HG02938 (cell line): Measurements from ENCODE around the gene RIIAD1.
A peak's percentile ranks its signal among the peaks of the same experiment; 100 is the strongest.
"Not testable (repeated sequence)": the region's sequence is repeated elsewhere in the genome, so short reads cannot be mapped to it uniquely, and the experiment has no call there.

ENCODE experiments used
- ATAC-seq: cut with Tn5 transposase; IDR thresholded peaks from one replicate; pipeline ENCODE4 v1.9.1; 2021; ENCODE audit warnings: mild to moderate bottlenecking, moderate library complexity; ENCODE audit not compliant: unreplicated experiment

The RIIAD1 gene

GRCh38 chr1:151729966-151730291 is 8.6 kb downstream of the RIIAD1 start:
- ATAC-seq: no peak

GRCh38 chr1:151733126-151733525 is 11.8 kb downstream of the RIIAD1 start:
- ATAC-seq: no peak

DNA sequence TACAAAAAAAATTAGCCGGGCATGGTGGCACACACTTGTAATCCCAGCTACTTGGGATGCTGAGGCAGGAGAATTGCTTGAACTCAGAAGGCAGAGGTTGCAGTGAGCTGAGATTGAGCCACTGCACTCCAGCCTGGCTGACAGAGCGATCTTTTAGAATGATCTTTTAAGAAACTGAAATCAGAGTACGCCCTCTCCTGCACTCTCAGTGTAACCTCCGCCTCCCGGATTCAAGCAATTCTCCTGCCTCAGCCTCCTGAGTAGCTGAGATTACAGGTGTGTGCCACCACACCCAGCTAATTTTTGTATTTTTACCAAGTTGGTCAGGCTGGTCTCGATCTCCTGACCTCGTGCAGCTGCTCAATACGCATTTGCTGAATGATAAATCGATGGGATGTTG is 12.7 kb downstream of the RIIAD1 start:
- not testable (repeated sequence) for ATAC-seq

GRCh38 chr1:151737026-151737425 is 15.7 kb downstream of the RIIAD1 start:
- ATAC-seq: no peak

DNA sequence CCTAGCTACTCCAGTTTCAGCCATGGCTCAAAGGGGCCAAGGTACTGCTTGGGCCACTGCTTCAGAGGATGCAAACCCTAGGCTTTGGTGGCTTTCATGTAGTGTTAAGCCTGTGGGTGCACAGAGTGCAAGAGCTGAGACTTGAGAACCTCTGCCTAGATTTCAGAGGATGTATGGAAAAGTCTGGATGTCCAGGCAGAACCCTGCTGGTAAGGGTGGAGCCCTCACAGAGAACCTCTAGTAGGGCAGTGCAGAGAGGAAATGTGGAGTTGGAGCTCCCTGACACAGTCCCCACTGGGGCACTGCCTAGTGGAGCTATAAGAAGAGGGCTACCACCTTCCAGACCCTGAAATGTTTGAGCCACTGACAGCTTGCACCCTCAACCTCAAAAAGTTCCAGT is 16.2 kb downstream of the RIIAD1 start:
- no peak for ATAC-seq

DNA sequence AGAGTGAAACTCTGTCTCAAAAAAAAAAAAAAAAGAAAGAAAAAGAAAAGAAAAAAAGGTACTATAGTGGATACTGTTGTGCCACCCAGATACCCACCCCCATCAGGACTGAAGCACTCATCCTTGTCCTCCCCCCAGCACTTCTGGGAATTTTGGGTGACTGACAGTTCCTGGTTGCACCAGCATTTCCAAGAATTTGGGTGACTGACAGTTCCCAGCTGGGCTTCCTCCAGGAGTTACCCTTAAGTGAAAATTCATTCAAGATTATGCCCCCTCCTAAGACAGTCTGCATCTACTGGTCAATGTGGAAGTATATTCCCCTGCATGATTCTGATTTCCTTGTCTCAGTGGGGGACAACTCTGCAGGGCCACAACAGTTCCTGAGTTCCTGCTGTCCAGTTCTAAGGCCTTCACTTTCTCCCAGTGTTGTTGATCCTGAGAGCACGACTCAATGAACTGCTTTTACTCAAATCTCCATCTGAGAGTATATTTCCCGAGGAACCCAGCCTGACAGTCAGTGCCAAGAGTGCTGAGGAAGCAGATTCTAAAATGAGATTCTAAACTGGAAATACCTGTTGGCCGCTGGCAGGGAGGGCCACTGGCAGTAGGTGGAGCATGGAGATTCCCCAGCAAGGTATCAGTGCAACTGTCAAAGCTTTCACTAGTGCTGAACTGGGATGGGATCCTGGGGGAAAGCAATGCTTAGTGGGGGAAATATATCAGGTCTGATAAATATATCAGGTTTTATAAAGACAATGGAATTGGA is 18.5 kb downstream of the RIIAD1 start:
- no peak for ATAC-seq

DNA sequence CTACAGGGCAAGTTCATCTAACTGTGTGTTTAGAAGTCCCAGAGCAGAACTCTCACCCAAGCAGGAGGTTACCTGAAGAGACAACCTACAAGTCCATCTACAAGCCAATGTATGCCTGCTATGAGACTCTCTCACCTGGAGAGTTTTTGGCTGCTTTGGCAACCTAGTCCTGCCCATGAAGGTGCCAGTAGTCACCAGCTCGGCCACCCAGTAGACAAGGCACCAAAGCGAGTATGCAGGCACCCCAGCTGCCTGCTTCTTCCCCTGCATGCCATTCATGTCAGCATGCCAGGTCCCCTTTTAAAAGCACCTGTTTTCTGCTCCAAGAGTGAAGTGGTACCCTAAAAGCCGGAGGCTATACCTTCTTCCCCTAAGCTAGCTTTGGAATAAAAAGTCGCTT is 20.2 kb downstream of the RIIAD1 start:
- no peak for ATAC-seq

DNA sequence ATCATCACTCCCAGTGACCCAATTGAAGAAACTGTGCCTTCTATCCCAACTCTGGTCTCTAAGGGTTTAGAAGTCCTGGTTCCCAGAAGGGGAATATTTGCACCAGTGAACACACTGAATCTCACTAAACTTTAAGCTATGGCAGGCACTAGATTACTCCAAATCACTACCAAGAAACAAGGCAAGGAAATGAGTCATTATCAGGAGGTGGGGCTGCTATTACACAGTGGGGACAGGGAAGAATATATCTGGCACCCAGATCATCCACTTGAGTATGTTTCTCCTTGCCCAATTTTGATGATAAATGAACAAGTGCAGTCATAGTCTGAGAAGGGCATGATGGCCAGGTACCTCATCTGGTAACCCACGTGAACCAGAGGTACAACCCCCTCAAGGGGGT is 35.0 kb downstream of the RIIAD1 start:
- ATAC-seq: no peak

DNA sequence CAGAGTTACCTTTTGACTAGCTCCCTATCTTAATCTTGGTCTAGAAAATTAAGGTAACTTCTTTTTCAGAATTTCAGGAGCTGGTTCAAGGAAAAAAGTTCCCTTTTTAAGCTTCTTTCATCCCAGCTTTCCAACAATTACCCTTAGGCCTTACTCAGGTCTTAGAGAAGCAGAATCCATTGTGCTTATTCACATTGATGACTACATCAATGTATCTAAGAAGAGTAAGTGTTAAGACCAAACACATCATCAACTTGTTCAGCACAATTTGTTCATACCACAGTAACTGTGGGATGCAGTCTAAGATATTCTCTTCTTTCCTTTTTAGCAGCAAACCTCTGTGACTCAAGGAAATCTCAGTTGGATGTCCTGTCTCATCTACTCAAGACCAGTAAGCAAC is 37.9 kb downstream of the RIIAD1 start:
- no peak for ATAC-seq

- no peak for ATAC-seq
Observed at GRCh38 chr1:151760597-151761385, 39.5 kb downstream of the RIIAD1 start.

- ATAC-seq: peak; percentile 76
Observed at GRCh38 chr1:151762941-151763921, 41.9 kb downstream of the RIIAD1 start, which contains the start of gene MRPL9. TSS of gene MRPL9 (minus strand) at chr1:151763496. CDS start at chr1:151763479, 17 bp downstream.

GRCh38 chr1:151763990-151764389 is 42.7 kb downstream of the RIIAD1 start:
- no peak for ATAC-seq

GRCh38 chr1:151768351-151769066 is 47.2 kb downstream of the RIIAD1 start:
- ATAC-seq: not testable (repeated sequence)

DNA sequence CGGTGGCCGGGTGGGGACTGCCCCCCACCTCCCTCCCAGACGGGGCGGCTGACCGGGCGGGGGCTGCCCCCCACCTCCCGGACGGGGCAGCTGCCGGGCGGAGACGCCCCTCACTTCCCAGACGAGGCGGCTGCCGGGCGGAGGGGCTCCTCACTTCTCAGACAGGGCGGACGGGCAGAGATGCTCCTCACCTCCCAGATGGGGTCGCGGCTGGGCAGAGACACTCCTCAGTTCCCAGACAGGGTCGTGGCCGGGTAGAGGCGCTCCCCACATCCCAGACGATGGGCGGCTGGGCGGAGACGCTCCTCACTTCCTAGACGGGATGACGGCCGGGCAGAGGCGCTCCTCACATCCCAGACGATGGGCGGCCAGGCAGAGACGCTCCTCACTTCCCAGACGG is 47.9 kb downstream of the RIIAD1 start:
- ATAC-seq: not testable (repeated sequence)

GRCh38 chr1:151773702-151774101 is 52.4 kb downstream of the RIIAD1 start:
- no peak for ATAC-seq

- no peak for ATAC-seq
Observed at GRCh38 chr1:151774256-151774922, 53.1 kb downstream of the RIIAD1 start.

DNA sequence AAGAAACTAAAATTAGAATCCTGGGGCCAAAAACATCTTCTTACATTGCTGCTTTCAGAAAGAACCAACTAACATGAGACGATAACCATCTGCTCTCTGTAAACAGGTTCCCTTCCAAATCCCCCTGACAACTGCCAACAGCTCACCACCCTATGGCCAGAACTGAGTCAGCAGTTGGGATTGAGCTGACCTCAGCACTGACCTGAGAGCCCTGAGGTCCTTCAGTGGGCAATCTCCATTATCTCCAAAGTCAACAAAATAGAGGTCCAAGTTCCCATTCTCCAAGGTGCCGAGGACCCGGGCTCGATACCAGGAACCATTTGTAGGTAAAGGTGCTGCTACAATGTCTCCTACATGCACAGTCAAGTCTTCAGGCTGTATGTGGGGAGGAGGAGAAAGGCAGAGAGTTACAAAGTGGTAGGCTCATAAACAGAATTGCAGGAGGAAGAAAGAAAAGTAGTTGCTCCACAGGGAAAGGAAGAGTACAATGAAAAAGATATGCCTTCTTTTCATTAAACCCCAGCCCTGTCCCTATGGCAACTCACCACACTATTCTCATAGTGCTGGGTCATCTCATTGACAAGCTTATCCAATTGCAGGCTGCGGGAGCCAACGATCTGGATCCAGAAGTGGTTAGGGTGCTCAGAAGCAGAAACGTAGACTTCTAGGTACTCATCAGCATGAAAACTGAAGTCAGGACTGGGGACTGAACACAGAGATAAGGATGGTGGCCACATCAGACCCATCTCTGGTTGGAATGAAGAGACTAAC is 54.8 kb downstream of the RIIAD1 start:
- no peak for ATAC-seq

- no peak for ATAC-seq
Observed at GRCh38 chr1:151776665-151777062, 55.3 kb downstream of the RIIAD1 start.

DNA sequence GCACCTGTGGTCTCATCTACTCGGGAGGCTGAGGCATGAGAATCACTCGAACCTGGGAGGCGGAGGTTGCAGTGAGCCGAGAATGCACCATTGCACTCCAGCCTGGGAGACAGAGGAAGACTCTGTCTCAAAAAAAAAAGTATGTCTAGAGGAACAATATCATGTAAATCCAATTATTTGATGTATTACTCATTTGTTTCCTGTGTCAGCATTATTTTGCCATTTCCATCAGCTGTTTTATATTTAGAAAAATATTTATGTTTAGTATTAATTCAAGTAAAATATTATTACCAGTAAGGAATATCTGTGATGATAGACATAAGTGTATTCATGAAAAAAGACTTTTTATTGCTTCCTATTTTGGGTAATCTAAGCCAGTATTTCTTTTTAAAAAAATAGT is 56.0 kb downstream of the RIIAD1 start:
- no peak for ATAC-seq
